GM19351 (cell line): ENCODE data around the gene DNAAF6.
"Not testable (repeated sequence)": the region's sequence is repeated elsewhere in the genome, so short reads cannot be mapped to it uniquely, and the experiment has no call there.

Source experiments
- ATAC-seq: cut with Tn5 transposase; IDR thresholded peaks from one replicate; pipeline ENCODE4 v1.9.1; 2021; ENCODE audit warnings: mild to moderate bottlenecking, moderate library complexity; ENCODE audit not compliant: unreplicated experiment

DNAAF6 gene

GRCh38 chrX:107205770-107206696 lies at the start of gene DNAAF6, which contains the start of gene NUP62CL:
Gene DNAAF6, plus strand, starts transcription at chrX:107206611. Its CDS starts 6,265 bp downstream, at chrX:107212876.
Gene NUP62CL, minus strand, starts transcription at chrX:107206433. Its CDS starts 31,287 bp downstream, at chrX:107175146.
- peak; percentile 98 for ATAC-seq

- ATAC-seq, result not testable (repeated sequence)
These were observed 48.8 kb upstream of the DNAAF6 start for GRCh38 chrX:107157618-107158017.

- ATAC-seq, result no peak
These were observed 39.1 kb upstream of the DNAAF6 start for GRCh38 chrX:107167163-107167921.

GRCh38 chrX:107168257-107168656 lies 38.2 kb upstream of the DNAAF6 start:
- ATAC-seq, result no peak

- no peak for ATAC-seq
These were observed 37.7 kb upstream of the DNAAF6 start for GRCh38 chrX:107168712-107169111.

GRCh38 chrX:107171369-107172102 lies 34.9 kb upstream of the DNAAF6 start:
- no peak for ATAC-seq

GRCh38 chrX:107197319-107197718 lies 9.1 kb upstream of the DNAAF6 start:
- ATAC-seq, result no peak

- not testable (repeated sequence) for ATAC-seq
These were observed 8.3 kb upstream of the DNAAF6 start for GRCh38 chrX:107198074-107198473.

GRCh38 chrX:107199491-107199890 lies 6.9 kb upstream of the DNAAF6 start:
- no peak for ATAC-seq

GRCh38 chrX:107204068-107204605 lies 2.3 kb upstream of the DNAAF6 start:
- ATAC-seq, result no peak

GRCh38 chrX:107206697-107207065 lies 270 bp downstream of the DNAAF6 start:
- ATAC-seq, result no peak

- no peak for ATAC-seq
These were observed 678 bp downstream of the DNAAF6 start for GRCh38 chrX:107207089-107207488.

GRCh38 chrX:107207943-107208342 lies 1.5 kb downstream of the DNAAF6 start:
- no peak for ATAC-seq

GRCh38 chrX:107213477-107213876 lies 7.1 kb downstream of the DNAAF6 start:
- ATAC-seq, result no peak

GRCh38 chrX:107226757-107227156 lies 20.3 kb downstream of the DNAAF6 start:
- ATAC-seq, result no peak

GRCh38 chrX:107227780-107228485 lies 21.5 kb downstream of the DNAAF6 start:
- ATAC-seq, result no peak

GRCh38 chrX:107228486-107228819 lies 22.0 kb downstream of the DNAAF6 start:
- no peak for ATAC-seq

- no peak for ATAC-seq
These were observed 66.1 kb downstream of the DNAAF6 start for GRCh38 chrX:107272431-107272921.

- no peak for ATAC-seq
These were observed 67.4 kb downstream of the DNAAF6 start for GRCh38 chrX:107273795-107274194.

GRCh38 chrX:107288676-107289075 lies 82.3 kb downstream of the DNAAF6 start:
- ATAC-seq, result no peak
